ENCODE results near the gene GALNT18.
"Not testable (repeated sequence)": the region's sequence is repeated elsewhere in the genome, so short reads cannot be mapped to it uniquely, and the experiment has no call there.

GALNT18 gene

GRCh38 chr11:11378184-11378940, 243.4 kb downstream of the GALNT18 start:
- no peak for DNase-seq

GRCh38 chr11:11374358-11375148, 247.3 kb downstream of the GALNT18 start:
- no peak for DNase-seq

GRCh38 chr11:11373934-11374333, 247.9 kb downstream of the GALNT18 start:
- no peak for DNase-seq

- no peak for DNase-seq
Observed at GRCh38 chr11:11372461-11372860, 249.3 kb downstream of the GALNT18 start.

GRCh38 chr11:11370962-11371303, 250.9 kb downstream of the GALNT18 start:
- no peak for DNase-seq

GRCh38 chr11:11370255-11370961, 251.4 kb downstream of the GALNT18 start:
- no peak for DNase-seq

- no peak for DNase-seq
Observed at GRCh38 chr11:11366793-11367192, 255.0 kb downstream of the GALNT18 start.

- DNase-seq: no peak
Observed at GRCh38 chr11:11363674-11364073, 258.1 kb downstream of the GALNT18 start.

- DNase-seq: no peak
Observed at GRCh38 chr11:11359611-11360010, 262.2 kb downstream of the GALNT18 start.

GRCh38 chr11:11356842-11357241, 265.0 kb downstream of the GALNT18 start:
- DNase-seq: no peak

- not testable (repeated sequence) for DNase-seq
Observed at GRCh38 chr11:11352878-11353277, 268.9 kb downstream of the GALNT18 start, which contains the start of gene CSNK2A3. Gene CSNK2A3, minus strand, starts transcription at chr11:11353250. Its CDS starts 131 bp downstream, at chr11:11353119.

- DNase-seq: not testable (repeated sequence)
Observed at GRCh38 chr11:11351851-11352250, 270.0 kb downstream of the GALNT18 start.

GRCh38 chr11:11351042-11351586, 270.7 kb downstream of the GALNT18 start:
- no peak for DNase-seq

GRCh38 chr11:11349870-11350337, 271.9 kb downstream of the GALNT18 start:
- no peak for DNase-seq

GRCh38 chr11:11349106-11349825, 272.5 kb downstream of the GALNT18 start:
- no peak for DNase-seq

GRCh38 chr11:11348303-11348702, 273.5 kb downstream of the GALNT18 start:
- DNase-seq: no peak

GRCh38 chr11:11347592-11347991, 274.2 kb downstream of the GALNT18 start:
- DNase-seq: no peak

GRCh38 chr11:11346303-11346702, 275.5 kb downstream of the GALNT18 start:
- DNase-seq: no peak

- DNase-seq: no peak
Observed at GRCh38 chr11:11345099-11345498, 276.7 kb downstream of the GALNT18 start.

- DNase-seq: no peak
Observed at GRCh38 chr11:11344045-11344444, 277.8 kb downstream of the GALNT18 start.

GRCh38 chr11:11338304-11338703, 283.5 kb downstream of the GALNT18 start:
- DNase-seq: no peak

GRCh38 chr11:11336664-11337063, 285.1 kb downstream of the GALNT18 start:
- DNase-seq: no peak

All from CD4-positive, alpha-beta T cell treated with Interleukin-4 for 1 hour (primary cell).